Chondrocyte (in vitro differentiated cells): ENCODE data around the gene TPO. TPM values are rescaled to one million over a fixed set of nuclear protein-coding genes. Genes with fewer than 3 reads are reported as not detected.

ENCODE experiments used
- DNase-seq: peaks from one replicate; pipeline ENCODE4 v3.0.0; 2021; ENCODE audit warnings: mixed read lengths, low spot score
- H3K27ac Mint-ChIP-seq: one replicate; pipeline ENCODE4 v1.8.0; 2021; ENCODE audit warnings: mild to moderate bottlenecking, moderate library complexity, mixed read lengths; ENCODE audit not compliant: unreplicated experiment
- H3K27me3 Mint-ChIP-seq: 2 replicates; pipeline ENCODE4 v1.8.0; 2021; ENCODE audit warnings: low read depth, mixed read lengths
- H3K36me3 Mint-ChIP-seq: 2 replicates; pipeline ENCODE4 v1.8.0; 2021; ENCODE audit warnings: low read depth, mixed read lengths
- H3K4me1 Mint-ChIP-seq: 2 replicates; pipeline ENCODE4 v1.8.0; 2021; ENCODE audit warnings: low read depth, mild to moderate bottlenecking, mixed read lengths
- H3K4me3 Mint-ChIP-seq: one replicate; pipeline ENCODE4 v1.8.0; 2021; ENCODE audit warnings: mild to moderate bottlenecking, moderate library complexity, mixed read lengths; ENCODE audit not compliant: unreplicated experiment
- H3K9me3 Mint-ChIP-seq: 2 replicates; pipeline ENCODE4 v1.8.0; 2021; ENCODE audit warnings: low read depth, mixed read lengths
- total RNA-seq: library from RNA; stranded (reverse); gene quantifications from 3 replicates; pipeline ENCODE4 v1.2.1, GENCODE V29; 2021
- TF ChIP-seq, protein P1 (sequence below): fragments of 200-600 bp; sonication (generic); IDR thresholded peaks from 2 replicates; pipeline ENCODE4 v1.5.0; 2021; ENCODE audit warnings: antibody characterized with exemption, mild to moderate bottlenecking, moderate library complexity

Gene TPO
- total RNA-seq, 1 donor from 2014 or later = not detected

DNA sequence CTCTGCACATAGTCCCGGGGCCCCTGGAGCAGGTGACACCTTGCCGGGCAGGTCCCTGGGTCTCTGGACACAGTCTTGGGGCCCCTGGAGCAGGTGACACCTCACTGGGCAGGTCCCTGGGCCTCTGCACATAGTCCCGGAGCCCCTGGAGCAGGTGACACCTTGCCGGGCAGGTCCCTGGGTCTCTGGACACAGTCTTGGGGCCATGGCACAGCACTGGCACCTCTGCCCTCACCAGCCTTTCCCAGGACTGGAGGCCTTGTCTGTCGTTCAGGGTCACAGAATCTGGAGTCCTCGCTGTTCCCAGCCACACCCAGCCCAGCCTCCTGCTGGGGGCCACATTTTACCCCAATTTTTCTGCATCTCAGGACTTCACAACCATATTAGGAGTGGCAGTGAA, 2.2 kb downstream of the TPO start:
- Mint-ChIP-seq H3K36me3 (no peaks in the 10 kb centered on the region), H3K4me3 (no peak overlapping the region), H3K4me1 (no peaks in the 10 kb centered on the region), H3K27ac (no peak overlapping the region), H3K27me3 (peaks cover 4% of the 10 kb centered on the region), H3K9me3 (no peaks in the 10 kb centered on the region)
- no peak for DNase-seq
- TF ChIP-seq, protein P1, sequence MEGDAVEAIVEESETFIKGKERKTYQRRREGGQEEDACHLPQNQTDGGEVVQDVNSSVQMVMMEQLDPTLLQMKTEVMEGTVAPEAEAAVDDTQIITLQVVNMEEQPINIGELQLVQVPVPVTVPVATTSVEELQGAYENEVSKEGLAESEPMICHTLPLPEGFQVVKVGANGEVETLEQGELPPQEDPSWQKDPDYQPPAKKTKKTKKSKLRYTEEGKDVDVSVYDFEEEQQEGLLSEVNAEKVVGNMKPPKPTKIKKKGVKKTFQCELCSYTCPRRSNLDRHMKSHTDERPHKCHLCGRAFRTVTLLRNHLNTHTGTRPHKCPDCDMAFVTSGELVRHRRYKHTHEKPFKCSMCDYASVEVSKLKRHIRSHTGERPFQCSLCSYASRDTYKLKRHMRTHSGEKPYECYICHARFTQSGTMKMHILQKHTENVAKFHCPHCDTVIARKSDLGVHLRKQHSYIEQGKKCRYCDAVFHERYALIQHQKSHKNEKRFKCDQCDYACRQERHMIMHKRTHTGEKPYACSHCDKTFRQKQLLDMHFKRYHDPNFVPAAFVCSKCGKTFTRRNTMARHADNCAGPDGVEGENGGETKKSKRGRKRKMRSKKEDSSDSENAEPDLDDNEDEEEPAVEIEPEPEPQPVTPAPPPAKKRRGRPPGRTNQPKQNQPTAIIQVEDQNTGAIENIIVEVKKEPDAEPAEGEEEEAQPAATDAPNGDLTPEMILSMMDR = no peak

DNA sequence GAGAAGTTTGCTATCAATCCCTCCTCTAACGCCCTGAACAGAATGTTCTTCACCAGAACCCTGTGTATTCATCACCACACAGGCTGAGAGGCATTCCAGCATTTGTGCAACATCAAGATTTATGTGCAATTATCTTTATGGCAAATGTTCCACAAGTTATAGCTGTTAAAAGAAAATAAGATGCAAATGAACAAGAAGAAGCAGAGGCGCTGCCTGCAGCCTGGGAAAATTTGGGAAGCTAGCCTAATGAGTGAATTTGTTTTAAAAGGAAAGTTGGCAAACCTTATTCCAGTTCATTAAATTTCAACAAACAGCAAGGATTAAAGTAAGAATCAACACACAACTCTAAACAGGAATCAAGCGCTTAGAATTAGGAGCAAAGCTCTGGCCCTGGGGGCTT, 5.3 kb downstream of the TPO start:
- no peak overlapping the region for H3K27ac Mint-ChIP-seq
- no peaks in the 10 kb centered on the region for H3K4me1 Mint-ChIP-seq
- TF ChIP-seq, protein P1 = no peak
- H3K27me3 Mint-ChIP-seq = no peaks in the 10 kb centered on the region
- no peak overlapping the region for H3K4me3 Mint-ChIP-seq
- DNase-seq = no peak
- H3K36me3 Mint-ChIP-seq = no peaks in the 10 kb centered on the region
- no peaks in the 10 kb centered on the region for H3K9me3 Mint-ChIP-seq

DNA sequence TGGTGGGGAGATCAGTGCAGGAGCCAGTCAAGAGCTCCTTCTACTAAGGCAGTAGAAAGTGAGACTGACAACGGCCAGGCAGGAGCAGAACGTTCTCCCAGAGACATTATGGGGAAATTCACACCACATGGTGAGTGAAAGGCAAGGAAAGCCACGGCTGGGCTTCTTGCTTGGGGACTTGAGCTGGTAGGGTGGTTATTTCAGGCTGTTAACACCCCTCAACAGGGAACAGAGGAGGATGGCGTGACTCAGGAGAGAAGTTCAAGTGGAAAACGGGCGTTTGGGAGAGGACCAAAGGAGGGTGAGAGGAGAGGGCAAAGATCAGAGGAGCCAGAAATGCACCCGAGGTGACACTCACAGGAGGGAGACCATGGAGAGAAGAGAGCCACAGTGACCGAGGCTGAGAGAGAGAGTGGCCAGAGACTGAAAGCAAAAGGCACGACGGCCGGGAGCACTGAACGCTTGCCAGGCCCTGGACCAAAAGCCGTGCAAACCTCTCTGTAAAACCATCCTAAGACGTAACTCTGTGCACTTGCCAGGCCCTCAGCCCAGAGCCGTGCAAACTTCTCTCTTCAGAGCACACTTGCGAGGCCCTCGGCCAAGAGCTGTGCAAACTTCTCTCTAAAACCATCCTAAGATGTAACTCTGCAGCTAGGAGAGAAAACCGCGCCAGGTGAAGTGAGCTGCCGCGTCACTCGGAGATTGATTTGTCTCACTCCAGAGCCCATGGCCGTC, 7.7 kb downstream of the TPO start:
- Mint-ChIP-seq H3K4me1 (no peaks in the 10 kb centered on the region), H3K4me3 (no peak overlapping the region), H3K36me3 (no peaks in the 10 kb centered on the region), H3K27ac (no peak overlapping the region), H3K27me3 (peaks cover 8% of the 10 kb centered on the region), H3K9me3 (peaks cover 4% of the 10 kb centered on the region)
- TF ChIP-seq, protein P1 = no peak
- peak; percentile 60 for DNase-seq

DNA sequence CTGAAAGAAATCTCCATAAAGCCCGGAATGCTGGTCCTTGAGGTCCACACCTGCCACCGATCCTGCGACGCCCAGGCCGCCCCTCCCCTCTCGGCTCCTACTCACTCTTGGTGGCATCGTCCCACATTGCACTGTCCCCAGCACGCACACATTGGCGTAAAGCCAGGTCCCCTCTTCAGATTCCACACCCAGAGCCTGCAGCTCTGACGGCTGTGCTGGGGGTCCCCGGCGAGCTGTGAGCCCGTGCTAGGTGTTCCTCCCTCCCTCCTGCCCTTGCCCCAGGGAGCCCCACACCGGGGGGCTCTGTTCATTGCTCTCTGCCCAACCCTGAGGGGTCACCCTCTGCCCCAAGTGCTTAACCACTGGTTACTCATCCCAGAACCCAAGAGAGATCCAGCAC, 8.5 kb downstream of the TPO start:
- peaks cover 4% of the 10 kb centered on the region for H3K9me3 Mint-ChIP-seq
- H3K27me3 Mint-ChIP-seq = peaks cover 13% of the 10 kb centered on the region
- no peaks in the 10 kb centered on the region for H3K4me1 Mint-ChIP-seq
- TF ChIP-seq, protein P1 = no peak
- H3K27ac Mint-ChIP-seq = no peak overlapping the region
- no peak overlapping the region for H3K4me3 Mint-ChIP-seq
- peak; percentile 68 for DNase-seq
- no peaks in the 10 kb centered on the region for H3K36me3 Mint-ChIP-seq

DNA sequence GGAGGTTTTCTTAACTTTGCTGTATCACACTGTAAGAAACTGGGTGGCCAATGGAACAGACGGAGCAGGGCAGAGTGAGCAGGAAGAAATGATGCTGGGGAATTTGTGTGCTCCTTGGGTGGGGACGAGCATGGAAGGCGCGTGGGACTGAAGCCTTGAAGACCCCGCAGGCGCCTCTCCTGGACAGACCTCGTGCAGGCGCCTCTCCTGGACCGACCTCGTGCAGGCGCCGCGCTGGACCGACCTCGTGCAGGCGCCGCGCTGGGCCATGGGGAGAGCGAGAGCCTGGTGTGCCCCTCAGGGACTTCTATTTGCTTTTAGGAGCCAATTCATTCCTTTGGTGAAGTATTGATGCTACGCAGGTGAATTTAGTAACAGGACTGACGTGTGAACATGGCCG, 8.9 kb downstream of the TPO start:
- DNase-seq = no peak
- peaks cover 4% of the 10 kb centered on the region for H3K9me3 Mint-ChIP-seq
- no peaks in the 10 kb centered on the region for H3K4me1 Mint-ChIP-seq
- H3K27me3 Mint-ChIP-seq = peaks cover 13% of the 10 kb centered on the region
- TF ChIP-seq, protein P1 = no peak
- H3K4me3 Mint-ChIP-seq = no peak overlapping the region
- H3K36me3 Mint-ChIP-seq = no peaks in the 10 kb centered on the region
- no peak overlapping the region for H3K27ac Mint-ChIP-seq
